Panc1 (cell line): Measurements from ENCODE around the gene EPHA3. TPM values are rescaled to one million over a fixed set of nuclear protein-coding genes. Genes with fewer than 3 reads are reported as not detected.

ENCODE experiments used
- ATAC-seq: fragments of 200-7000 bp; cut with Tn5 transposase; 2 replicates; pipeline ENCODE4 v1.9.1; 2020; ENCODE audit warnings: mild to moderate bottlenecking, moderate library complexity
- BruUV-seq: library from RNA; stranded (reverse); fragments of 400-500 nt; replicated peaks from 2 replicates; lab custom pipeline; 2021; lab: Mats Ljungman, UMichigan
- CTCF ChIA-PET: fragments of 300-600 bp; sonication (Branson Sonifier 250); formaldehyde crosslinking; loops from one replicate; lab custom pipeline; 2022; ENCODE audit warnings: antibody characterized with exemption; lab: Charles Lee
- POLR2A ChIA-PET: fragments of 300-600 bp; sonication (Branson Sonifier 250); formaldehyde crosslinking; loops from one replicate; lab custom pipeline; 2022; ENCODE audit warnings: antibody characterized with exemption; lab: Charles Lee
- DNase-seq: peaks from one replicate; pipeline ENCODE4 v3.0.0-alpha.2; 2010; ENCODE audit warnings: low read depth, low spot score
- H3K27ac ChIP-seq: 2 replicates; pipeline ENCODE4 v1.5.1; 2011; ENCODE audit warnings: mild to moderate bottlenecking, low read length, inconsistent platforms
- H3K27me3 ChIP-seq: fragments of 200-500 bp; sonication (Bioruptor generic); 2 replicates; pipeline ENCODE4 v1.6.0; 2014; ENCODE audit warnings: low read length, inconsistent platforms; ENCODE audit not compliant: control insufficient read depth, insufficient read depth
- H3K36me3 ChIP-seq: fragments of 200-500 bp; sonication (Bioruptor generic); 2 replicates; pipeline ENCODE4 v1.5.1; 2014; ENCODE audit warnings: inconsistent platforms, mild to moderate bottlenecking, low read length, moderate library complexity; ENCODE audit not compliant: control insufficient read depth, insufficient read depth
- H3K4me1 ChIP-seq: 2 replicates; pipeline ENCODE4 v1.5.1; 2011; ENCODE audit warnings: inconsistent platforms, mild to moderate bottlenecking, low read length, moderate library complexity; ENCODE audit not compliant: control insufficient read depth, insufficient read depth
- H3K4me3 ChIP-seq, 2 experiments: 2 replicates each; pipeline ENCODE4 v1.5.1; 2011 to 2012; ENCODE audit warnings: low read depth in 2 of 2, low read length in 2 of 2, mild to moderate bottlenecking in 2 of 2, inconsistent platforms in 1 of 2, moderate library complexity in 1 of 2
- H3K9me3 ChIP-seq: fragments of 200-500 bp; sonication (Bioruptor generic); 2 replicates; pipeline ENCODE4 v1.5.1; 2014; ENCODE audit warnings: low read depth, mild to moderate bottlenecking, inconsistent platforms, low read length, moderate library complexity; ENCODE audit not compliant: control insufficient read depth, insufficient read depth
- CTCF ChIP-seq: fragments of 450-650 bp; IDR thresholded peaks from 2 replicates; pipeline ENCODE4 v1.5.1; 2017; ENCODE audit warnings: mild to moderate bottlenecking
- POLR2AphosphoS5 ChIP-seq: IDR thresholded peaks from 2 replicates; pipeline ENCODE4 v1.6.1; 2012; ENCODE audit warnings: mild to moderate bottlenecking, low read depth, low read length, moderate library complexity
- REST ChIP-seq, 2 experiments: IDR thresholded peaks; 2 replicates each; pipeline ENCODE4 v1.6.1; 2011 to 2012; ENCODE audit warnings: low read depth in 2 of 2, control low read depth in 1 of 2, low read length in 1 of 2, mild to moderate bottlenecking in 1 of 2, moderate library complexity in 1 of 2; ENCODE audit not compliant: insufficient read depth in 1 of 2
- SIN3A ChIP-seq: IDR thresholded peaks from 2 replicates; pipeline ENCODE4 v1.6.1; 2012; ENCODE audit warnings: low read depth, mild to moderate bottlenecking, low read length, moderate library complexity, borderline replicate concordance; ENCODE audit not compliant: insufficient read depth
- TCF7L2 ChIP-seq: IDR thresholded peaks from 2 replicates; pipeline ENCODE4 v1.6.1; 2011; ENCODE audit warnings: mild to moderate bottlenecking, low read depth, low read length, inconsistent platforms
- in situ Hi-C: cut with HindIII; loops from 2 replicates; pipeline ENCODE4 v1.10.0; 2016; ENCODE audit warnings: low sequenced_read_pairs, low pct_unique_long_range_greater_than_20kb
- intact Hi-C: fragments of 100-400 bp; cut with micrococcal nuclease; formaldehyde crosslinking; loops from one replicate; pipeline ENCODE4 v1.10.0; 2022; ENCODE audit not compliant: unreplicated experiment
- total RNA-seq: library from RNA; stranded (reverse); gene quantifications from one replicate; pipeline ENCODE4 v1.2.1, GENCODE V29; 2021; ENCODE audit not compliant: unreplicated experiment

The EPHA3 gene
- total RNA-seq, 1 experiment from 2014 or later, result 0.05 TPM

GRCh38 chr3:89311581-89311980 is 204.2 kb downstream of the EPHA3 start:
- no peaks in the 10 kb centered on the region for H3K4me1 ChIP-seq
- no peaks in the 10 kb centered on the region for H3K36me3 ChIP-seq
- no peak for ATAC-seq
- no peaks in the 10 kb centered on the region for H3K27me3 ChIP-seq
- ChIA-PET POLR2A (no interaction called here), CTCF (no interaction called here)
- H3K9me3 ChIP-seq, result no peaks in the 10 kb centered on the region
- no TSS peak for BruUV-seq
- TF ChIP-seq POLR2AphosphoS5 (no peak), TCF7L2 (no peak), REST (IDR thresholded peaks at IDR 0.05; ENCODE audit: insufficient read depth in 1 of 2, low read depth in 2 of 2, low read length in 1 of 2) (no peak), SIN3A (no peak), CTCF (no peak)
- H3K27ac ChIP-seq, result no peak overlapping the region
- DNase-seq, result no peak
- intact Hi-C loops, result no loop called here
- in situ Hi-C loops, result no loop called here
- H3K4me3 ChIP-seq, result no peak overlapping the region

GRCh38 chr3:89312141-89312540 is 204.7 kb downstream of the EPHA3 start:
- ATAC-seq (no peak), DNase-seq (no peak)
- Histone ChIP-seq H3K27me3 (no peaks in the 10 kb centered on the region), H3K4me3 (no peak overlapping the region), H3K27ac (no peak overlapping the region), H3K9me3 (no peaks in the 10 kb centered on the region), H3K36me3 (no peaks in the 10 kb centered on the region), H3K4me1 (no peaks in the 10 kb centered on the region)
- CTCF ChIA-PET, result no interaction called here
- intact Hi-C loops (no loop called here), in situ Hi-C loops (no loop called here)
- TF ChIP-seq CTCF (no peak), POLR2AphosphoS5 (no peak), SIN3A (no peak), TCF7L2 (no peak), REST (IDR thresholded peaks at IDR 0.05; ENCODE audit: insufficient read depth in 1 of 2, low read depth in 2 of 2, low read length in 1 of 2) (no peak)
- POLR2A ChIA-PET, result no interaction called here
- BruUV-seq, result no TSS peak
